Measurements from ENCODE around the gene SHQ1. TPM values are rescaled to one million over a fixed set of nuclear protein-coding genes. Genes with fewer than 3 reads are reported as not detected.
"Not testable (repeated sequence)": the region's sequence is repeated elsewhere in the genome, so short reads cannot be mapped to it uniquely, and the experiment has no call there.

SHQ1 gene
- total RNA-seq, 1 experiment from 2014 or later = 23.4 TPM

GRCh38 chr3:72744330-72744729 lies 103.9 kb downstream of the SHQ1 start:
- H3K4me1 ChIP-seq (replicated peaks) = peaks cover 19% of the 10 kb centered on the region
- H3K27ac ChIP-seq = no peak overlapping the region
- H3K4me3 ChIP-seq = no peak overlapping the region
- H3K9me3 ChIP-seq (replicated peaks) = no peaks in the 10 kb centered on the region
- H3K27me3 ChIP-seq (replicated peaks) = no peaks in the 10 kb centered on the region
- no peak for DNase-seq (ENCODE audit: low read depth in 1 of 2, low spot score in 2 of 2)
- H3K36me3 ChIP-seq = no peaks in the 10 kb centered on the region

- no peaks in the 10 kb centered on the region for H3K36me3 ChIP-seq
- DNase-seq (ENCODE audit: low read depth in 1 of 2, low spot score in 2 of 2) = no peak
- no peaks in the 10 kb centered on the region for H3K4me1 ChIP-seq (replicated peaks)
- H3K27me3 ChIP-seq (replicated peaks) = no peaks in the 10 kb centered on the region
- no peak overlapping the region for H3K27ac ChIP-seq
- no peak overlapping the region for H3K4me3 ChIP-seq
- no peaks in the 10 kb centered on the region; the same call in 1 of the 2 replicates for H3K9me3 ChIP-seq (replicated peaks)
Observed at GRCh38 chr3:72739531-72740466, 108.4 kb downstream of the SHQ1 start.

- Histone ChIP-seq H3K4me3 (no peak overlapping the region), H3K4me1 (replicated peaks) (no peaks in the 10 kb centered on the region), H3K9me3 (replicated peaks) (no peaks in the 10 kb centered on the region; the same call in 1 of the 2 replicates), H3K27ac (no peak overlapping the region), H3K27me3 (replicated peaks) (no peaks in the 10 kb centered on the region), H3K36me3 (no peaks in the 10 kb centered on the region)
- DNase-seq (ENCODE audit: low read depth in 1 of 2, low spot score in 2 of 2) = no peak
Observed at GRCh38 chr3:72738752-72739530, 109.3 kb downstream of the SHQ1 start.

GRCh38 chr3:72735072-72735471 lies 113.2 kb downstream of the SHQ1 start:
- not testable (repeated sequence) for DNase-seq (ENCODE audit: low read depth in 1 of 2, low spot score in 2 of 2); H3K27ac ChIP-seq; H3K36me3 ChIP-seq; H3K4me1 ChIP-seq (replicated peaks); H3K27me3 ChIP-seq (replicated peaks); H3K9me3 ChIP-seq (replicated peaks); H3K4me3 ChIP-seq

GRCh38 chr3:72733676-72734075 lies 114.6 kb downstream of the SHQ1 start:
- Histone ChIP-seq H3K4me3 (no peak overlapping the region), H3K4me1 (replicated peaks) (no peaks in the 10 kb centered on the region; the same call in 1 of the 2 replicates), H3K36me3 (no peaks in the 10 kb centered on the region), H3K9me3 (replicated peaks) (no peaks in the 10 kb centered on the region; the same call in 1 of the 2 replicates), H3K27me3 (replicated peaks) (no peaks in the 10 kb centered on the region), H3K27ac (no peak overlapping the region)
- no peak for DNase-seq (ENCODE audit: low read depth in 1 of 2, low spot score in 2 of 2)

GRCh38 chr3:72732666-72733345 lies 115.4 kb downstream of the SHQ1 start:
- not testable (repeated sequence) for H3K9me3 ChIP-seq (replicated peaks); H3K27me3 ChIP-seq (replicated peaks); DNase-seq (ENCODE audit: low read depth in 1 of 2, low spot score in 2 of 2); H3K4me1 ChIP-seq (replicated peaks); H3K27ac ChIP-seq; H3K36me3 ChIP-seq; H3K4me3 ChIP-seq

GRCh38 chr3:72728958-72729467 lies 119.2 kb downstream of the SHQ1 start:
- Histone ChIP-seq H3K27ac (no peak overlapping the region), H3K4me1 (replicated peaks) (peaks cover 6% of the 10 kb centered on the region), H3K4me3 (no peak overlapping the region), H3K27me3 (replicated peaks) (no peaks in the 10 kb centered on the region), H3K9me3 (replicated peaks) (no peaks in the 10 kb centered on the region), H3K36me3 (no peaks in the 10 kb centered on the region)
- no peak for DNase-seq (ENCODE audit: low read depth in 1 of 2, low spot score in 2 of 2)

GRCh38 chr3:72728329-72728889 lies 119.8 kb downstream of the SHQ1 start:
- Histone ChIP-seq H3K27ac (no peak overlapping the region), H3K4me3 (no peak overlapping the region), H3K9me3 (replicated peaks) (no peaks in the 10 kb centered on the region), H3K4me1 (replicated peaks) (peaks cover 10% of the 10 kb centered on the region), H3K36me3 (no peaks in the 10 kb centered on the region), H3K27me3 (replicated peaks) (no peaks in the 10 kb centered on the region)
- no peak for DNase-seq (ENCODE audit: low read depth in 1 of 2, low spot score in 2 of 2)

GRCh38 chr3:72727726-72728125 lies 120.5 kb downstream of the SHQ1 start:
- no peaks in the 10 kb centered on the region for H3K27me3 ChIP-seq (replicated peaks)
- H3K9me3 ChIP-seq (replicated peaks) = no peaks in the 10 kb centered on the region
- no peak overlapping the region for H3K4me3 ChIP-seq
- H3K36me3 ChIP-seq = no peaks in the 10 kb centered on the region
- no peak for DNase-seq (ENCODE audit: low read depth in 1 of 2, low spot score in 2 of 2)
- H3K27ac ChIP-seq = no peak overlapping the region
- peaks cover 16% of the 10 kb centered on the region for H3K4me1 ChIP-seq (replicated peaks)

GRCh38 chr3:72727172-72727571 lies 121.1 kb downstream of the SHQ1 start:
- H3K4me3 ChIP-seq = no peak overlapping the region
- no peaks in the 10 kb centered on the region for H3K27me3 ChIP-seq (replicated peaks)
- no peaks in the 10 kb centered on the region for H3K36me3 ChIP-seq
- no peak for DNase-seq (ENCODE audit: low read depth in 1 of 2, low spot score in 2 of 2)
- H3K4me1 ChIP-seq (replicated peaks) = peaks cover 22% of the 10 kb centered on the region
- H3K27ac ChIP-seq = no peak overlapping the region
- no peaks in the 10 kb centered on the region for H3K9me3 ChIP-seq (replicated peaks)

- Histone ChIP-seq H3K36me3 (no peaks in the 10 kb centered on the region), H3K27ac (no peak overlapping the region)
Observed at GRCh38 chr3:72725229-72725628, 123.0 kb downstream of the SHQ1 start.

GRCh38 chr3:72724070-72724469 lies 124.2 kb downstream of the SHQ1 start:
- no peaks in the 10 kb centered on the region for H3K9me3 ChIP-seq (replicated peaks)
- H3K4me1 ChIP-seq (replicated peaks) = peaks cover 30% of the 10 kb centered on the region
- H3K27me3 ChIP-seq (replicated peaks) = no peaks in the 10 kb centered on the region
- no peak overlapping the region for H3K4me3 ChIP-seq
- no peak for DNase-seq (ENCODE audit: low read depth in 1 of 2, low spot score in 2 of 2)
- no peaks in the 10 kb centered on the region for H3K36me3 ChIP-seq
- peak overlapping the region; percentile 91 for H3K27ac ChIP-seq

More at GRCh38 chr3:72725229-72725628, 123.0 kb downstream of the SHQ1 start:
- Histone ChIP-seq H3K4me1 (replicated peaks) (peaks cover 30% of the 10 kb centered on the region), H3K27me3 (replicated peaks) (no peaks in the 10 kb centered on the region), H3K4me3 (no peak overlapping the region), H3K9me3 (replicated peaks) (no peaks in the 10 kb centered on the region)
- DNase-seq (ENCODE audit: low read depth in 1 of 2, low spot score in 2 of 2) = no peak

Data from SJSA1 (cell line).